NCI-H345 treated with DMSO at 0.1 percent for 48 hours (cell line): Measurements from ENCODE around the gene MACF1.
A peak's percentile ranks its signal among the peaks of the same experiment; 100 is the strongest.
"Not testable (repeated sequence)": the region's sequence is repeated elsewhere in the genome, so short reads cannot be mapped to it uniquely, and the experiment has no call there.

Experiments used
- DNase-seq: peaks from one replicate; lab custom pipeline; 2025; ENCODE audit not compliant: unreplicated experiment; lab: John Stamatoyannopoulos, UW

MACF1 gene

GRCh38 chr1:39178541-39179431, 25.7 kb upstream of the MACF1 start:
- no peak for DNase-seq

GRCh38 chr1:39181311-39181710, 23.2 kb upstream of the MACF1 start:
- DNase-seq = no peak

- DNase-seq = no peak
Observed at GRCh38 chr1:39182804-39183203, 21.7 kb upstream of the MACF1 start.

GRCh38 chr1:39183503-39184353, 20.8 kb upstream of the MACF1 start:
- peak; percentile 5 for DNase-seq

GRCh38 chr1:39184354-39184818, 20.1 kb upstream of the MACF1 start:
- no peak for DNase-seq

- DNase-seq = no peak
Observed at GRCh38 chr1:39187275-39188046, 17.0 kb upstream of the MACF1 start.

- no peak for DNase-seq
Observed at GRCh38 chr1:39189592-39190041, 14.9 kb upstream of the MACF1 start.

- no peak for DNase-seq
Observed at GRCh38 chr1:39190096-39190495, 14.4 kb upstream of the MACF1 start.

GRCh38 chr1:39194398-39195051, 10.0 kb upstream of the MACF1 start:
- DNase-seq = no peak

- no peak for DNase-seq
Observed at GRCh38 chr1:39195166-39196111, 9.1 kb upstream of the MACF1 start.

- DNase-seq = no peak
Observed at GRCh38 chr1:39196244-39197215, 8.0 kb upstream of the MACF1 start.

- DNase-seq = no peak
Observed at GRCh38 chr1:39199593-39199992, 4.9 kb upstream of the MACF1 start.

- DNase-seq = no peak
Observed at GRCh38 chr1:39205102-39205780, 746 bp downstream of the MACF1 start.

GRCh38 chr1:39205781-39206464, 1.4 kb downstream of the MACF1 start:
- DNase-seq = no peak

- DNase-seq = not testable (repeated sequence)
Observed at GRCh38 chr1:39208360-39208759, 3.9 kb downstream of the MACF1 start.

GRCh38 chr1:39210649-39211048, 6.2 kb downstream of the MACF1 start:
- no peak for DNase-seq

- DNase-seq = no peak
Observed at GRCh38 chr1:39212499-39212898, 8.0 kb downstream of the MACF1 start.
